ENCODE results near the gene PMM1.
A peak's percentile ranks its signal among the peaks of the same experiment; 100 is the strongest.

Gene PMM1

GRCh38 chr22:41539146-41540005, 50.3 kb downstream of the PMM1 start:
- DNase-seq (ENCODE audit: low read depth in 3 of 3, low spot score in 1 of 3): no peak

- DNase-seq (ENCODE audit: low read depth in 3 of 3, low spot score in 1 of 3): no peak
Measured at GRCh38 chr22:41538583-41538982, 51.1 kb downstream of the PMM1 start.

GRCh38 chr22:41537203-41537602, 52.4 kb downstream of the PMM1 start:
- DNase-seq (ENCODE audit: low read depth in 3 of 3, low spot score in 1 of 3): no peak

- no peak for DNase-seq (ENCODE audit: low read depth in 3 of 3, low spot score in 1 of 3)
Measured at GRCh38 chr22:41535244-41535643, 54.4 kb downstream of the PMM1 start.

GRCh38 chr22:41534219-41534618, 55.4 kb downstream of the PMM1 start:
- DNase-seq (ENCODE audit: low read depth in 3 of 3, low spot score in 1 of 3): no peak

GRCh38 chr22:41532908-41533825, 56.5 kb downstream of the PMM1 start:
- DNase-seq (ENCODE audit: low read depth in 3 of 3, low spot score in 1 of 3): peak; percentile 23 to 56 (median 29)

- no peak for DNase-seq (ENCODE audit: low read depth in 3 of 3, low spot score in 1 of 3)
Measured at GRCh38 chr22:41531715-41532477, 57.7 kb downstream of the PMM1 start.

GRCh38 chr22:41530890-41531714, 58.5 kb downstream of the PMM1 start:
- DNase-seq (ENCODE audit: low read depth in 3 of 3, low spot score in 1 of 3): no peak

- DNase-seq (ENCODE audit: low read depth in 3 of 3, low spot score in 1 of 3): no peak
Measured at GRCh38 chr22:41528938-41529561, 60.6 kb downstream of the PMM1 start.

- DNase-seq (ENCODE audit: low read depth in 3 of 3, low spot score in 1 of 3): no peak
Measured at GRCh38 chr22:41528132-41528766, 61.4 kb downstream of the PMM1 start.
